ENCODE results near the gene SPAM1.

DNA sequence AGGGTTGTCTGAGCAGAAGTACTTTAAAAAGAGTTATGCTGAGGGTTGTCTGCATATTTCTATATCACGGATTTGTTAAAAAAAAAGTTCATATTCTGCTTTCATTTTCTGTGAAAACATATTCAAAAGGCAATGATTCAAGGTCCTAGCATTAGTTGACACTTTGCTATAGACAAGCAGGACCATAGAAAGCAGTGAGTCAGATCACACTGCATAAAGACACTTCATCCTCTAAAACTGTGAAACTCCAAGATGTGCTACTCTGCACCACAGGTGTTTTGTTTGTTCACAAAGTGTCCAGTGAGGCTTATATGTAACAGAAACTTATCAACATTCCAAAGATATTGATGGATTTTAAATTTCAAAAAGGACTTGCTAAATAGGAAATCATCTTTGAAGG is 47.0 kb downstream of the SPAM1 start:
- TF ChIP-seq, protein P1, sequence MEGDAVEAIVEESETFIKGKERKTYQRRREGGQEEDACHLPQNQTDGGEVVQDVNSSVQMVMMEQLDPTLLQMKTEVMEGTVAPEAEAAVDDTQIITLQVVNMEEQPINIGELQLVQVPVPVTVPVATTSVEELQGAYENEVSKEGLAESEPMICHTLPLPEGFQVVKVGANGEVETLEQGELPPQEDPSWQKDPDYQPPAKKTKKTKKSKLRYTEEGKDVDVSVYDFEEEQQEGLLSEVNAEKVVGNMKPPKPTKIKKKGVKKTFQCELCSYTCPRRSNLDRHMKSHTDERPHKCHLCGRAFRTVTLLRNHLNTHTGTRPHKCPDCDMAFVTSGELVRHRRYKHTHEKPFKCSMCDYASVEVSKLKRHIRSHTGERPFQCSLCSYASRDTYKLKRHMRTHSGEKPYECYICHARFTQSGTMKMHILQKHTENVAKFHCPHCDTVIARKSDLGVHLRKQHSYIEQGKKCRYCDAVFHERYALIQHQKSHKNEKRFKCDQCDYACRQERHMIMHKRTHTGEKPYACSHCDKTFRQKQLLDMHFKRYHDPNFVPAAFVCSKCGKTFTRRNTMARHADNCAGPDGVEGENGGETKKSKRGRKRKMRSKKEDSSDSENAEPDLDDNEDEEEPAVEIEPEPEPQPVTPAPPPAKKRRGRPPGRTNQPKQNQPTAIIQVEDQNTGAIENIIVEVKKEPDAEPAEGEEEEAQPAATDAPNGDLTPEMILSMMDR (conservative IDR thresholded peaks at IDR 0.05 in 1 of 2, IDR thresholded peaks at IDR 0.05 in 1 of 2; ENCODE audit: low read depth in 1 of 2, low read length in 2 of 2), result no peak
- TF ChIP-seq EZH2 (IDR thresholded peaks at IDR 0.05; ENCODE audit: low read length, missing control alignments), result no peak

Data from fibroblast of lung (primary cell).